Gastrocnemius medialis (tissue), 4 donors: ENCODE data around the gene EFHD2. TPM values are rescaled to one million over a fixed set of nuclear protein-coding genes. Genes with fewer than 3 reads are reported as not detected.

Source experiments
- ATAC-seq, 2 donors: fragments of 150-250 bp; one replicate each; pipeline ENCODE4 v1.9.1; 2016
- DNase-seq, 2 donors: peaks; one replicate each; pipeline ENCODE4 v3.0.0-alpha.2; 2019
- H3K27ac ChIP-seq, 4 donors: fragments of 200-600 bp; sonication (generic); 1 replicate in 1 of 4; 2 replicates in 3 of 4; pipeline ENCODE4 v1.5.1; 2016 to 2018; ENCODE audit warnings: mild to moderate bottlenecking in 2 of 4, moderate library complexity in 1 of 4
- H3K27me3 ChIP-seq, 3 donors: fragments of 200-600 bp; sonication (generic) in 2 of 3; 1 replicate in 1 of 3; 2 replicates in 2 of 3; pipeline versions ENCODE4 v1.5.1 to v1.6.0; 2016 to 2019; ENCODE audit warnings: mild to moderate bottlenecking in 1 of 3, moderate library complexity in 1 of 3
- H3K36me3 ChIP-seq, 2 donors: fragments of 200-600 bp; sonication (generic) in 1 of 2; one replicate each; pipeline ENCODE4 v1.5.1; 2017 to 2018
- H3K4me1 ChIP-seq, 2 donors: fragments of 200-600 bp; sonication (generic) in 1 of 2; one replicate each; pipeline ENCODE4 v1.5.1; 2016 to 2017; ENCODE audit warnings: mild to moderate bottlenecking in 2 of 2
- H3K4me3 ChIP-seq, 4 donors: fragments of 200-600 bp; sonication (generic) in 3 of 4; 1 replicate in 1 of 4; 2 replicates in 3 of 4; pipeline ENCODE4 v1.5.1; 2016 to 2019; ENCODE audit warnings: mild to moderate bottlenecking in 2 of 4
- H3K9me3 ChIP-seq, 3 donors: fragments of 200-600 bp; sonication (generic) in 2 of 3; 1 replicate in 1 of 3; 2 replicates in 2 of 3; pipeline ENCODE4 v1.5.1; 2016 to 2019
- CTCF ChIP-seq, 5 experiments: fragments of 450-650 bp in 3 of 5; fragments of 200-600 bp in 2 of 5; sonication (generic) in 2 of 5; IDR thresholded peaks in 4 of 5; conservative IDR thresholded peaks in 1 of 5; 1 replicate in 4 of 5; 2 replicates in 1 of 5; pipeline ENCODE4 v1.5.1; 2016 to 2019; ENCODE audit warnings: antibody characterized with exemption in 5 of 5, mild to moderate bottlenecking in 3 of 5, moderate library complexity in 3 of 5
- POLR2A ChIP-seq, 2 donors: fragments of 450-650 bp; IDR thresholded peaks; one replicate each; pipeline ENCODE4 v1.6.1; 2017; ENCODE audit warnings: antibody characterized with exemption in 2 of 2, mild to moderate bottlenecking in 2 of 2, moderate library complexity in 2 of 2
- in situ Hi-C, 4 donors: fragments of 200-750 bp; cut with MboI; loops; one replicate each; pipeline versions ENCODE4 v1.15.0 to v1.8.0; 2017; ENCODE audit warnings: low sequenced_read_pairs in 4 of 4
- intact Hi-C: fragments of 100-400 bp; cut with DNase I; formaldehyde crosslinking; loops from one replicate; pipeline ENCODE4 v1.15.1; 2023; ENCODE audit warnings: low total_unique reads
- total RNA-seq, 4 donors: library from RNA; depleted of rRNA; stranded (reverse); fragments of >200 nt; gene quantifications; one replicate each; pipeline versions ENCODE4 v1.1.0 to v1.2.3, GENCODE V29; 2016

EFHD2 gene
- total RNA-seq, 4 donors from 2014 or later, result 2.9 to 8.1 (median 5.3) TPM

GRCh38 chr1:15381805-15382204 is 27.9 kb upstream of the EFHD2 start:
- H3K27me3 ChIP-seq, result peaks cover 8 to 11% (median 8%) of the 10 kb centered on the region in 3 donors
- no peak overlapping the region for H3K4me3 ChIP-seq
- H3K36me3 ChIP-seq, result no peaks in the 10 kb centered on the region
- intact Hi-C loops (no loop called here), in situ Hi-C loops (no loop called here)
- TF ChIP-seq POLR2A (IDR thresholded peaks at IDR 0.05), result no peak
- TF ChIP-seq CTCF (IDR thresholded peaks at IDR 0.05 in 4 of 5, conservative IDR thresholded peaks at IDR 0.05 in 1 of 5), result no peak
- no peak overlapping the region for H3K27ac ChIP-seq
- ATAC-seq, result no peak
- DNase-seq, result no peak
- no peaks in the 10 kb centered on the region for H3K9me3 ChIP-seq
- no peaks in the 10 kb centered on the region for H3K4me1 ChIP-seq

GRCh38 chr1:15382601-15383518 is 26.8 kb upstream of the EFHD2 start:
- H3K9me3 ChIP-seq, result no peaks in the 10 kb centered on the region
- peaks cover 13 to 17% (median 13%) of the 10 kb centered on the region in 3 donors for H3K27me3 ChIP-seq
- ATAC-seq (no peak), DNase-seq (no peak)
- H3K4me3 ChIP-seq, result no peak overlapping the region
- intact Hi-C loops (no loop called here), in situ Hi-C loops (no loop called here)
- no peak overlapping the region for H3K27ac ChIP-seq
- H3K36me3 ChIP-seq, result no peaks in the 10 kb centered on the region
- TF ChIP-seq POLR2A (IDR thresholded peaks at IDR 0.05) (no peak), CTCF (IDR thresholded peaks at IDR 0.05 in 4 of 5, conservative IDR thresholded peaks at IDR 0.05 in 1 of 5) (no peak)
- H3K4me1 ChIP-seq, result no peaks in the 10 kb centered on the region

- H3K4me3 ChIP-seq, result no peak overlapping the region
- no peak for ATAC-seq
- in situ Hi-C loops (no loop called here), intact Hi-C loops (no loop called here)
- H3K9me3 ChIP-seq, result no peaks in the 10 kb centered on the region
- peaks cover 13 to 17% (median 13%) of the 10 kb centered on the region in 3 donors for H3K27me3 ChIP-seq
- H3K27ac ChIP-seq, result no peak overlapping the region
- DNase-seq, result no peak
- H3K36me3 ChIP-seq, result no peaks in the 10 kb centered on the region
- TF ChIP-seq CTCF (IDR thresholded peaks at IDR 0.05 in 4 of 5, conservative IDR thresholded peaks at IDR 0.05 in 1 of 5), result no peak
- no peak for TF ChIP-seq POLR2A (IDR thresholded peaks at IDR 0.05)
- H3K4me1 ChIP-seq, result no peaks in the 10 kb centered on the region
Measured at GRCh38 chr1:15383810-15384209, 25.9 kb upstream of the EFHD2 start.

GRCh38 chr1:15384301-15384901 is 25.3 kb upstream of the EFHD2 start:
- peaks cover 13 to 17% (median 13%) of the 10 kb centered on the region in 3 donors for H3K27me3 ChIP-seq
- no peaks in the 10 kb centered on the region for H3K36me3 ChIP-seq
- ATAC-seq (no peak), DNase-seq (no peak)
- TF ChIP-seq CTCF (IDR thresholded peaks at IDR 0.05 in 4 of 5, conservative IDR thresholded peaks at IDR 0.05 in 1 of 5), result no peak
- TF ChIP-seq POLR2A (IDR thresholded peaks at IDR 0.05), result no peak
- no peak overlapping the region for H3K27ac ChIP-seq
- intact Hi-C loops, result no loop called here
- no peak overlapping the region for H3K4me3 ChIP-seq
- no peaks in the 10 kb centered on the region for H3K4me1 ChIP-seq
- in situ Hi-C loops, result no loop called here
- no peaks in the 10 kb centered on the region for H3K9me3 ChIP-seq
